GM10847 (cell line): ENCODE data around the gene FGD5.

Source experiments
- POLR2A ChIP-seq: IDR thresholded peaks from 2 replicates; pipeline ENCODE4 v1.6.1; 2011; ENCODE audit not compliant: insufficient read length; ENCODE audit errors: extremely low read depth

The FGD5 gene

GRCh38 chr3:14921034-14921616, 102.4 kb downstream of the FGD5 start:
- no peak for TF ChIP-seq POLR2A

- no peak for TF ChIP-seq POLR2A
Measured at GRCh38 chr3:14921811-14922705, 103.3 kb downstream of the FGD5 start.

GRCh38 chr3:14922863-14923262, 104.1 kb downstream of the FGD5 start:
- TF ChIP-seq POLR2A, result no peak

GRCh38 chr3:14923476-14923875, 104.7 kb downstream of the FGD5 start:
- no peak for TF ChIP-seq POLR2A

- no peak for TF ChIP-seq POLR2A
Measured at GRCh38 chr3:14925729-14926591, 107.2 kb downstream of the FGD5 start.

GRCh38 chr3:14926592-14926991, 107.8 kb downstream of the FGD5 start:
- TF ChIP-seq POLR2A, result no peak

- no peak for TF ChIP-seq POLR2A
Measured at GRCh38 chr3:14927308-14927707, 108.5 kb downstream of the FGD5 start.

GRCh38 chr3:14929310-14930074, 110.7 kb downstream of the FGD5 start:
- no peak for TF ChIP-seq POLR2A

GRCh38 chr3:14933820-14934425, 115.2 kb downstream of the FGD5 start:
- TF ChIP-seq POLR2A, result no peak

- no peak for TF ChIP-seq POLR2A
Measured at GRCh38 chr3:14935592-14936345, 117.0 kb downstream of the FGD5 start.

- TF ChIP-seq POLR2A, result no peak
Measured at GRCh38 chr3:14938954-14939353, 120.2 kb downstream of the FGD5 start.

- TF ChIP-seq POLR2A, result no peak
Measured at GRCh38 chr3:14941871-14942270, 123.1 kb downstream of the FGD5 start.

- no peak for TF ChIP-seq POLR2A
Measured at GRCh38 chr3:14943042-14943441, 124.3 kb downstream of the FGD5 start.

- TF ChIP-seq POLR2A, result no peak
Measured at GRCh38 chr3:14946236-14946635, 127.5 kb downstream of the FGD5 start.
